HG03442 (cell line): Measurements from ENCODE around the gene MED15.

Experiments used
- ATAC-seq: cut with Tn5 transposase; IDR thresholded peaks from one replicate; pipeline ENCODE4 v1.9.1; 2021; ENCODE audit warnings: mild to moderate bottlenecking, moderate library complexity; ENCODE audit not compliant: unreplicated experiment

Gene MED15

GRCh38 chr22:20550057-20550817 is 42.8 kb downstream of the MED15 start:
- ATAC-seq = no peak

DNA sequence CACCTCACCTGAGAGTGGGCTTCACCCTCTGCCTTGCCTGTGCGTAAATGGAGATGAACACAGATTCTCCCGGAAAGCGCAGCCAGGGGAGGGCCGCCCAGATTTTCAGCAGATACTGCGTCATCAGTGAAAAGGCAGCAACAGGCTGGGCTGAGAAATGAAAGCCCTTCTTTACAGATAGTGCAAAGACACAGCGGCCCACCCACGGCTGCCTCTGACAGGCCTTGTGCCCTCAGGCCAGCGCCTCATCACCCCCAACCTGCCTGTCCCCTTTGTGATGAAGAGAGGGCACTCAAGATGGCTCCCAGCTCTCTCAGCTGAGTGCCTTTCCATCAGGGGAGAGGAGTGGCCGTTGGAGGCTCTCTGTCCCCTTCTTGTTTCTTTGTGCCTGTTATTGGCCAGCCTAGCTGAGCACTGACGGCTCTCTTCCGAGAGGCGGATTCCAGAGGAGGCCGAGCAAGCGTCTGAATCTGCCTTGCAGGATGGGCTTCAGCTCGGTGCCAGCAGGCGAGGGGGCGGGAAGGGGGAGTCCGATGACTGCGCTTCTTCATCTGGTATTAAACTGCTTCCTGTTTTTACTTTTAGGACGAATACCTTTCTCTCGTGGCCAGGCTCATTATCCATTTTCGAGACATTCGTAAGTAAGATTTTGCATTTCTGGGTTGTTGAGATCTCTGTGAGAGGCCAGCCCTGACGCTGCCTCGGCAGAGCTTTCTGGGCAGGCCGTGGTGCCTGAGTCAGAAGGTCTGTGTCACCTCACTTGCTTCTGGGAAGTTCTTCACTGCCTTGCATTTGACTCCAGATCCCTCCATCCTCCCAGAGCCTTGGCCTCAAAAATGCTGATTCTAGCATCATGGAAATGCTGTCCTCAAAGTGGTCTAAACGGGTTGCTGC is 43.7 kb downstream of the MED15 start:
- no peak for ATAC-seq

DNA sequence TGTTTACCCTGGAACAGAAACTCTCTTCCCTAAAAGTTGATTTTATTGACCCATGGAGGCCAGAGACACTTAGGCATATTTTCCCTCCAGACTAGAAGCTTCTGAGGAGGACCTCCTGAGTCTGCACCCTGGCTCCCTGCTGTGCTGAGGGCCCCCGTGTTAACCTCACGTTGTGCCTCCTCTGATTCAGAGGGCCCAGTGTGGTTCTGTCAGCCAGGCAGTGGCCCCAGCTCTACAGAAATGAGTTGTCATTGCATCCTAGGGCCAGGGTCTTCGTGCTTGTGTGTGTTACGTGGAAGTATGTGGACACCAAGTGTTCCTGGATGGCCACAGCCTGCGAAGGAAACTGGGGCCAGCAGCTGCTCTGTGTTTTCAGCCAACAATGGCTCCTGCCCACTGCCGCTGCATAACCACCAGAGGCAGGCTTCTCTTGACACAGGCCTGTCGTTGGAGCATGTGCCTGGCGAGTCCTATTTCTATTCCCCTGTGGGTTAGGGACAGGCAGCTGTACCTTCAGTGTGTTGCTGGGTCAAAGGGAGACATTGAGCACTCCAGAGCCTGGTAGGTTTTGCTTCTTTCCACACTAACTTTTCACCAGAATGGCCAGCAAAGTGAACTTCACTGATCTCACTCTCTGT is 44.5 kb downstream of the MED15 start:
- ATAC-seq = no peak

DNA sequence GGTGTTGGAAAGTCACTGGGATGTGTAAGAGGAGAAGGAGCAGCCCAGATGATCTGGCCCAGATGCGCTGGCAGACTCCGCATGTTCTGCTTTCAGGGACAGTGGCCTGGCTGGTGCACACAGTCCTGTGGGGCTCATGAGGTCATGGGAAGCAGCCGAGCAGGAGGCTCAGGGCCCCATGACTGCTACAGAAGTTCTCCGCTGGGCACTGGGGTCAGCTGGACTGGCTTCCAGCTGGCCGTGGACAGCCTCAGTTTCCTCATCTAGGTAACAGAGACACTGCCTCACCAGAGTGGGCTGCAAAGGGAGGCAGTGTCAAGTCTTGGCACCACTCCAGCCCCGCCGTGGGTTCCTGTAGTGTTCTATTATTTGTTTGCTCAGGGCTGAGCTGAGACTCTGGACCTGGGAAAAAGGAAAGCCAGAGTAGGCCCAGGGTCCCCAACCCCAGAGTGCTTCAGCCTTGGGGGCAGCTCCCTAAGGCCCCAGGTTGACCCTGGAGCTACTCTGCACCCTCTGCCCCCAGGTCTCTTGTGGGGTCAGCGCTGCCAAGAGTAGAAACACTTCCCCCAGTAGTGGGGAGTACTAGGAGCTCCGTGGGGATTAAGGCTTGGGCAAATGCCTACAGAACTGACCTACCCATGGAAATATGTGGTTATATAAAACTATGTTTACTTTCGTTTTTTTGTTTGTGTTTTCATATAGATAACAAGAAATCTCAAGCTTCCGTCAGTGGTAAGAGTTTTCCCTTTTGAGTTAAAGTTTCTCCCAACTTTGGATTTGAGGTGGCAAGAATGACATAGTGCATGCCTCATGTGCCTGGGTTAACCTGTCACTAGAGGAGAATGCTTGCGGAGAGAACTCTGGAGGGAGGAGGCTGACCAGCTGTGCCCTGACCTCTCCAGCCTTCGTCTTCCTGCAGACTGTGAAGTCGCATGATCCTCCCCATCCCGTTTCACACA is 45.3 kb downstream of the MED15 start:
- ATAC-seq = no peak

DNA sequence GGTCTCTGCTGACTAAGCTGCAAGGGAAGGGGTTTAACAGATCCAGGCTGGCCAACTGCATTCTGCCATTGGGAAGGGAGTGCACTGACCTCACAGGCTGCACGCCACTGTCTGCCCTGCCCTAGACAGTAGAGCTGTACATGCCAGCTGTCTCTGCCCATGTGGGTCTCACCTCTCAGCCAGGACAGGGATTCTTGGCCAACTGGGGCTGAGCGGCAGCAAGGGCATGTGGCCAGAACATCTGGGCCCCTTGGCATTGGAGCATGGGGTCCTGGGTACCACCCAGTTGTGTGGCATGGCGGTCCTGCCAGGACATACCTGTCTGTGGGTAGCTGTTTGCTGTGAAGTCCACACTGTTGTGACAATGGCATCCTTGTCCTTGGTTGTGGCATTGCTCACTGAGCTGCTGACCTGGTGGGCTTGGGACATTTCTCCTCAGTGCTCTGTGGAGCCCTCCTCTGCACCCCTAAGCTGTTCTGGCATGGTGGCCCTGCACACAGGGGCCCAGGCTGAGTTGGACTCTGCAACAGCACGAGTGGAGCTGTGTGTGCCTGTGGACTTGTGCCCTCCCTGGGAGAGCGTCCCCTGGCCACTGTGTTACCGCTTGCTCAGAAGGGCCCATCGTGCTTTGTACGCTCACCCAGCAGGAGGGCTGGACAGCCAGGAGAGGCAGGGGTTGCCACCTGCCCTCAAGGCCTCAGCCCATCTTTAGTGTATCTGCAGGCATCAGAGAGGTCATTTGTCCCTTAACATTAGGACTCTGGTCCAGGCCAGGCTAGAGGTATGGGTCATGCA is 46.7 kb downstream of the MED15 start:
- no peak for ATAC-seq

GRCh38 chr22:20554824-20555223 is 47.4 kb downstream of the MED15 start:
- ATAC-seq = no peak

GRCh38 chr22:20558534-20558933 is 51.1 kb downstream of the MED15 start:
- no peak for ATAC-seq

DNA sequence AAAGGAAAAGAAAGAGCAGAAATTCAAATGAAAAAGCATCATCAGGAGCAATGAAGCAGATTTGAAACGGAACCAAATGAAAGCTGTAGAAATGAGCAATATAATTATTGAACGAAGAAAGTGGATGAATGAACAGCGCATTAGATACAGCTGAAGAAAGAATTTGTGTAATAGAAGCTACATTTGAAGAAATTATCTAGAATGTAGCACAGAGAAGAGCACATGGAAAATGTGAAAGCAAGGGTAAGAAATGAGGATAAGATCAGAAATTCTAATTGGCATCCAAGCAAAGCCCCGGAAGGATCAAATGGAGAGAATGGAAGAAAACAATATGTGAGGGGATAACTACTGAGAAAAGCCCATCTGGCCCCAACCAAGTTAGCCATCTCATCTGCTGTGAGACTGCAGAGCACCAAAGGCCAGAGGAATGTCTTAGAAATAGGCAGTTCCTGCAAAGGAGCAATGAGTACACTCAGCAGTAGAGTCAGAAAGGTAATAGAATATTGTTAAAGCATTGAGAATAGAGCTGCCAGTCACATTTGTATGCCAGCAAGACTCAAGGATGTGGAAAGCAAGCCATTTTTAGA is 51.9 kb downstream of the MED15 start:
- no peak for ATAC-seq

DNA sequence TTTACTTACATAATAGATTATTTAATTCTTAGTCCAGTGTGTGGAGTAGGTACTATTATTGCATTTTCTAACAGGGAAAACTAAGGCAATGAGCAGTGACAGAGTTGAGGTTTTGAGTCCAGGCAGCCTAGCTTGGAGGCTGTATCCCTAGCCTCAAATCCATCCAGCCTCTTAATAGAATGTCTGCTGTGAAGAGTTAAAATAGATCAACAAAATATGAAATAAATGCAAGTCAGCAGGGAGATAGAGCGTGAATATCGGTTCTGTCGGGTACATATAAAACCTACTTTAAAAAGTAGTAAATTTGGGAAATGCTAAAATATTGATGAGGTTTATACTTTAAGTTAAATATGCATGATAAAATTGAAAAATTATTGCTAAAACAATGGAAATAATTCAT is 53.3 kb downstream of the MED15 start:
- no peak for ATAC-seq

- no peak for ATAC-seq
These were observed 54.5 kb downstream of the MED15 start for GRCh38 chr22:20561882-20562281.

DNA sequence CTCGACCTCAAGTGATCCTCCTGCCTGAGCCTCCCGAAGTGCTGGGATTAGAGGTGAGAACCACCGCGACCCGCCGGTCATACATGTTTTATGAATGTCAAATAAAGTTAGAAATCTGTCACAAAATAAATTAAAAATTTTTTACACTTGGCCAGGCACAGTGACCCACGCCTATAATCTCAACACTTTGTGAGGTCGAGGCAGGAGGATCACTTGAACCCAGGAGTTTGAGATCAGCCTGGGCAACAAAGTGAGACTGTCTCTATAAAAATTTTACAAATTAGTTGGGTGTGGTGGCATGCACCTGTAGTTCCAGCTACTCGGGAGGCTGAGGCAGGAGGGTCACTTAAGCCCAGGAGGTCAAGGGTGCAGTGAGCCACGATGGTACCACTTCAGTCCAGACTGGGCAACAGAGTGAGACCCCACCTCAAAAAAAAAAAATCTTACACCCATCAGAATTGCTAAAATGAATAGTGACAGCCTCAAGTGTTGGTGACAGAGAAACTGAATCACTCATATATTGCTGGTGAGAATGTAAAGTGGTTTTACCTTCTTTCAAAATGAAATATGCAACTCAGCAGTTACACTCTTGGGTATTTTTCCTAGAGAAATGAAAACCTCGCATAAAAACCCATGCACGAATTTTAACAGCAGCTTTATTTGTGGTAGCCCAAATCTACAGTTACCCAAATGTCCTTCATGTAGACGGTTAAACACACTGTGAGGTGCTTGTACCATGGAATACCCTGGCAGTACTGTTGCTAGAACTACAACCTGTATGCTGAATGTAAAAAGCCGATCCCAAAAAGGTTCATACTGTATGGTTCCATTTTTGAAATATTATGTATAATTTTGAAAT is 55.4 kb downstream of the MED15 start:
- ATAC-seq = no peak

DNA sequence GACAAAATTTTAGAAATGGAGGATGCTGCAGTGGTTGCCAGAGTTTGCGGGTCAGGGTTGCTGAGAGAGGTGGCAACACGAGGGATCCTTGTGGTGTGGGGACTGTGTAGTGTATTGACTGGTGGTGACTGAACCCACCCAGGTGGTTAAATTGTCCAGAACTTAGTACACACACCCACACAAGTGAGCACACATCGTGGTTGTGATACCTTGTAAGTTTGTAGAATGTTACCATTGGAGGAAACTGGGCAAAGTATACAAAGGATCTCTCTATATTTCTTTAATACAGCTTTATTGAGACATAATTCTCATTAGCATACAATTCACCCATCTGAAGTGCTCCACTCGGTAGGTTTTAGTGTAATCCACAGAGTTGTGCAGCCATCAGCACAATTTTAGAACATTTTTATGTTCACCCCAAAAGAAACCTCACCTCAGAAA is 56.1 kb downstream of the MED15 start:
- no peak for ATAC-seq

DNA sequence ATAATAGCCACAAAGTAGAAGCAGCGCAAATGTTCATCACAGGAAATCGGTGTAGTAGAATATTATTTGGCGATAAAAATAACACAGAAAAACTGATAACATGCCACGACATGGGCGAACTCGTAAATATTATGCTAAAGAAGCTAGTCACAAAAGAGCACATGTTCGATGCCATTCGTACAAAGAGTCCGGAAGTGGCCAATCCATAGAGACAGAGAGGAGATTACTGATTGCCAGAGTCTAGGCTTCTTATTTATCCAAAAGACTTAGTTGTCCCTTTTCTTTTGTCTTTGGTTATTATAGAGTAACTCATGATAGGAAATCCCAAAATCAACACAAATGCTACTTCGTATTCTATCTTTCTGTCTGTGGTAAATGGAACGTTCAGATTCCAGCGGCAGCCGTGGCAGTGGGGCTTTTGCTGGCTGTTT is 56.5 kb downstream of the MED15 start:
- ATAC-seq = no peak

DNA sequence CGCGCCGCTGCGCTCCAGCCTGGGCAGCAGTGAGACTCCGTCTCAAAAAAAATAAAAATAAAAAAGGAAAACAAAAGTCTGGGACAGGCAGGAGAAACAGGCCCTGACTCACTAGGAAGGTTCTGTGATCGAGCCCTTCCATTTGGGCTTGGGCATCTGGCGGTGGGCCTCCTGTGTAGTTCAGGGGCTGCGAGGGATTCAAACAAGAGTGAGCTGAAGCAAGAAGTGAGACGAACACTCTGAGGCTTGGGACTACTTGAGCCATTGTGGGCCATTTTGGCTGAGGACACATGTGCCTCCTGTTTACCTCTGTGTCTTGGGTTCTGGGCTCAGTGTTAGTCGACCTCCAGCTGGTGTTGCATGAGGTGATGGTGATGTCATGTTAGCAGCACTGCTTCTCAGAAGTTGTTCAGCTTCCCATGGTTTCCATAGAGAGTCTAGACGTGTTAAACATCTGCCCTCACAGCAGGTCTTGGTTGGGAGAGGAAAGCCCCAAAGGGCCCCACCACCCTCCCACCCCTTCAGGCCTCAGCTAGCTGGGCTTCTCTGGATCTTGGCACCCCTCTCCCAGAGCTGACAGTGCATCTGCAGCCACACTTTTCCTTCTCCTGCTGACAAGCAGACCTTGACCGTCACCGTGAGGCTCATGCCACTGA is 57.8 kb downstream of the MED15 start:
- no peak for ATAC-seq

DNA sequence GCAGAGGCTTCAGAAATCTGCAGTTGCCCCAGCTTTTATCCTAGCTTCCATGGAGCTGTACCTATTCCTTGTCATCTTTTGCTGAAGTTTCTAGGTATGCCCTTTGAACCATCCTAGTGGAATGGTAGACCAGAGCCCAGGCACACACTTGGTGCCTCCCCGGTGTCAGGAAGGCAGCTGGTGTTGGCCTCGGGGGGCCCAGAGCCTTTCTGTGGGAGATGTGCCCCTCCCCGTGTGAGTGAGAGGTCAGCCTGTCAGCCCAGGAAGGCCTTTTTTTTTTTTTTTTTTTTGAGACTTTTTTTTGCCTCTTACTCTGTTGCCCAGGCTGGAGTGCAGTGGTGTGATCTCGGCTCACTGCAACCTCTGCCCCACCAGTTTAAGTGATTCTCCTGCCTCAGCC is 58.4 kb downstream of the MED15 start:
- ATAC-seq = no peak

- no peak for ATAC-seq
These were observed 59.2 kb downstream of the MED15 start for GRCh38 chr22:20566420-20567260.

DNA sequence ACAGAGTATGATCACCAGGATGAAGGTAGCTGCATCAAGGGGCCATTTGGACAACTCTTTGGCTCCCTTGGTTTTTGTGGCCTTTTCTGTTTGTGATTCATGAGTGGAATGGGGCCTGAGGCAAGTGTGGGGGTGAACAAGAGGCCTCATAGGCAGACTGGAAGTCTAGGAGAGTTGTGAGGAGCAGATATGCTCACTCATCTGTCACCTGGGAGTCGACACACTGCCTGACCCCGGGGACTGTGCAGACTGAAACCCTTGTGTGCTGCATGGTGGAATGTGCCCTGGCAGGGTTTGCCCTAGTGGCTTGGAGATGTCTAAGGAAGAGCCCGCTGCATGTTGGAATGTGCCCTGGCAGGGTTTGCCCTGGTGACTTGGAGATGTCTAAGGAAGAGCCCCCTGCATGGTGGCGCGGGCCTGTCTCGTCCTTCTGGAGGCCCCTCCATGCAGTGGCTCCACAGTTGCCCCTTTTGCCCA is 60.0 kb downstream of the MED15 start:
- ATAC-seq = no peak
